GM19239 (cell line): ENCODE data around the gene PCDHB6.
"Not testable (repeated sequence)": the region's sequence is repeated elsewhere in the genome, so short reads cannot be mapped to it uniquely, and the experiment has no call there.

Experiments
- DNase-seq: peaks from one replicate; pipeline ENCODE4 v3.0.0; 2011; ENCODE audit warnings: low spot score; ENCODE audit not compliant: insufficient read length
- FAIRE-seq: peaks from 2 replicates; lab custom pipeline; 2011; peaks lifted over from hg19 to GRCh38; lab: Jason Lieb, UNC

Gene PCDHB6

GRCh38 chr5:141149812-141150211 lies at the start of gene PCDHB6:
TSS of gene PCDHB6 (plus strand) at chr5:141150057. CDS start at chr5:141150258, 201 bp downstream.
- FAIRE-seq (no peak), DNase-seq (no peak)

GRCh38 chr5:141100243-141100805 lies 49.5 kb upstream of the PCDHB6 start, which contains the start of gene PCDHB3:
TSS of gene PCDHB3 (plus strand) at chr5:141100473. CDS start at chr5:141100650, 177 bp downstream.
- FAIRE-seq (no peak), DNase-seq (no peak)

DNA sequence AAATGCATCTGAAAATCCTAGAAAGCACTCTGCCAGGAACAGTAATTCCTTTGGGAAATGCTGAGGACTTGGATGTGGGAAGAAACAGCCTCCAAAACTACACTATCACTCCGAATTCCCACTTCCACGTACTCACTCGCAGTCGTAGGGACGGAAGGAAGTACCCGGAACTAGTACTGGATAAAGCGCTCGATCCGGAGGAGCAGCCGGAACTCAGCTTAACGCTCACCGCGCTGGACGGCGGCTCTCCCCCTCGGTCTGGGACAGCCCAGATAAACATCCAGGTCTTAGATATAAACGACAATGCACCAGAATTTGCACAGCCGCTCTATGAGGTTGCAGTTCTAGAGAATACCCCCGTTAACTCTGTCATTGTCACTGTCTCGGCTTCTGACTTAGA lies 48.8 kb upstream of the PCDHB6 start:
- DNase-seq: no peak
- no peak for FAIRE-seq

GRCh38 chr5:141102070-141102469 lies 47.8 kb upstream of the PCDHB6 start:
- not testable (repeated sequence) for DNase-seq, FAIRE-seq

- DNase-seq, FAIRE-seq: not testable (repeated sequence)
These were observed 47.4 kb upstream of the PCDHB6 start for GRCh38 chr5:141102471-141102870.

DNA sequence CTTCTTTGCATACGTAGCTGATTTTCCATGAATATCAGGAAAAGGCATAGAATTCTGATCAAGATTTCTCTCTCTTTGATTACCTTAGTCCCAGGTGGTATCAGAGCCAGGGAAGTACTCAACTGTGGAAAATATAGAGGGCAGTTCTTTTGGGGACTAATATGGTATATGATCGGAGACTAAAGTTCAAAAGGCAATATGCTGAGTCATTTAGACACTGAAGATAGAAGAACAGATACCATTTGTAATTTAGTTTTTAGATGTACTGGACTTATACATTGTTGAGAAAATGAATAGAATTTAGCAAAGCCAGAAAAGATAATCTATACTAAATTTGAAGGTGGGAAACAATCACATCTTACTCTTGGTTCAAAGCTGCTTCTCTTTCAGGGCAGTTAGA lies 44.5 kb upstream of the PCDHB6 start:
- DNase-seq (no peak), FAIRE-seq (no peak)

GRCh38 chr5:141119250-141119649 lies 30.6 kb upstream of the PCDHB6 start:
- DNase-seq (no peak), FAIRE-seq (no peak)

GRCh38 chr5:141121563-141121962 lies 28.3 kb upstream of the PCDHB6 start, which contains the start of gene PCDHB4:
TSS of gene PCDHB4 (plus strand) at chr5:141121818. CDS start at chr5:141121999, 181 bp downstream.
- no peak for DNase-seq

DNA sequence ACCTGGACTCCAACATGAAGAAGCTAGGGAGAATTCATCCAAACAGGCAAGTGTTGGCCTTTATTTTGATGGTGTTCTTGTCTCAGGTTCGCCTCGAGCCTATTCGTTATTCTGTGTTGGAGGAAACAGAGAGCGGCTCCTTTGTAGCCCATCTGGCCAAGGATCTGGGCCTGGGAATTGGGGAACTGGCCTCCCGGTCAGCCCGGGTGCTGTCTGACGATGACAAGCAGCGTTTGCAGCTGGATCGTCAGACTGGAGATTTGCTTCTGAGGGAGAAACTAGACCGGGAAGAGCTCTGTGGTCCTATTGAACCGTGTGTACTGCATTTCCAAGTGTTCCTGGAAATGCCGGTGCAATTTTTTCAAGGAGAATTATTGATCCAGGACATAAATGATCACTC lies 27.9 kb upstream of the PCDHB6 start:
- FAIRE-seq: no peak
- DNase-seq: no peak

More at GRCh38 chr5:141121563-141121962, 28.3 kb upstream of the PCDHB6 start, which contains the start of gene PCDHB4:
- no peak for FAIRE-seq

DNA sequence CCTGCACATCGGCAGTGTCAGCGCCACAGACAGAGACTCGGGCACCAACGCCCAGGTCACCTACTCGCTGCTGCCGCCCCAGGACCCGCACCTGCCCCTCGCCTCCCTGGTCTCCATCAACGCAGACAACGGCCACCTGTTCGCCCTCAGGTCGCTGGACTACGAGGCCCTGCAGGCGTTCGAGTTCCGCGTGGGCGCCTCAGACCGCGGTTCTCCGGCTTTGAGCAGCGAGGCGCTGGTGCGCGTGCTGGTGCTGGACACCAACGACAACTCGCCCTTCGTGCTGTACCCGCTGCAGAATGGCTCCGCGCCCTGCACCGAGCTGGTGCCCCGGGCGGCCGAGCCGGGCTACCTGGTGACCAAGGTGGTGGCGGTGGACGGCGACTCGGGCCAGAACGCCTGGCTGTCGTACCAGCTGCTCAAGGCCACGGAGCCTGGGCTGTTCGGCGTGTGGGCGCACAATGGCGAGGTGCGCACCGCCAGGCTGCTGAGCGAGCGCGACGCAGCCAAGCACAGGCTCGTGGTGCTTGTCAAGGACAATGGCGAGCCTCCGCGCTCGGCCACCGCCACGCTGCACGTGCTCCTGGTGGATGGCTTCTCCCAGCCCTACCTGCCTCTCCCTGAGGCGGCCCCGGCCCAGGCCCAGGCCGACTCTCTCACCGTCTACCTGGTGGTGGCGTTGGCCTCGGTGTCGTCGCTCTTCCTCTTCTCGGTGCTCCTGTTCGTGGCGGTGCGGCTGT lies 26.3 kb upstream of the PCDHB6 start:
- FAIRE-seq, DNase-seq: not testable (repeated sequence)

DNA sequence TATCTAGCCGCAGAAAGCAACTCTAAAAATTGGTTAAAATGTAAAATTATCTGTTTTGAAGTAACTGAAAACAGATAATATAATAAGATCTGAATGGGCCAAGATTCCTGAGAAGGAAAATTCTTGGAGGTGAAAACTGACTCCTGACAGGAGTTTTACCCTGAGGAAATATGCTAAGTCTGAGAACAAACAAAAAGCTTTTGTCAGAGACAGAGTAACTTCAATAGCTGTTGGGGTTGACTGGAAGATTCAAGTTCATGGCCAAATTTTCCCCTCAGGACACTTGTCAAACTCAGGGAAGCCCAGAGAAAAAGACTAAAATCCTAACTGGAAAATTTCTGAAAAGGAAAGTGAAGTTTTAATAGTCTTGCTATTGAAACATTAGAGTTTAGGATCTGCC lies 22.6 kb upstream of the PCDHB6 start:
- DNase-seq (no peak), FAIRE-seq (no peak)

GRCh38 chr5:141135030-141135717 lies 14.7 kb upstream of the PCDHB6 start, which contains the start of gene PCDHB5:
TSS of gene PCDHB5 (plus strand) at chr5:141135206. CDS start at chr5:141135435, 229 bp downstream.
- no peak for DNase-seq
- FAIRE-seq: no peak

DNA sequence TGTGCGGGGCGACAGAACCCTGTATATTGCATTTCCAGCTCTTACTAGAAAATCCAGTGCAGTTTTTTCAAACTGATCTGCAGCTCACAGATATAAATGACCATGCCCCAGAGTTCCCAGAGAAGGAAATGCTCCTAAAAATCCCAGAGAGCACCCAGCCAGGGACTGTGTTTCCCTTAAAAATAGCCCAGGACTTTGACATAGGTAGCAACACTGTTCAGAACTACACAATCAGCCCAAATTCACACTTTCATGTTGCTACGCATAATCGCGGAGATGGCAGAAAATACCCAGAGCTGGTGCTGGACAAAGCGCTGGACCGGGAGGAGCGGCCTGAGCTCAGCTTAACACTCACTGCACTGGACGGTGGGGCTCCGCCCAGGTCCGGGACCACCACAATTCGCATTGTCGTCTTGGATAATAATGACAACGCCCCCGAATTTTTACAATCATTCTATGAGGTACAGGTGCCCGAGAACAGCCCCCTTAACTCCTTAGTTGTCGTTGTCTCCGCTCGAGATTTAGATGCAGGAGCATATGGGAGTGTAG lies 14.1 kb upstream of the PCDHB6 start:
- no peak for DNase-seq

GRCh38 chr5:141137346-141137745 lies 12.5 kb upstream of the PCDHB6 start:
- FAIRE-seq, DNase-seq: not testable (repeated sequence)

More for the DNA sequence above, 14.1 kb upstream of the PCDHB6 start:
- no peak for FAIRE-seq

DNA sequence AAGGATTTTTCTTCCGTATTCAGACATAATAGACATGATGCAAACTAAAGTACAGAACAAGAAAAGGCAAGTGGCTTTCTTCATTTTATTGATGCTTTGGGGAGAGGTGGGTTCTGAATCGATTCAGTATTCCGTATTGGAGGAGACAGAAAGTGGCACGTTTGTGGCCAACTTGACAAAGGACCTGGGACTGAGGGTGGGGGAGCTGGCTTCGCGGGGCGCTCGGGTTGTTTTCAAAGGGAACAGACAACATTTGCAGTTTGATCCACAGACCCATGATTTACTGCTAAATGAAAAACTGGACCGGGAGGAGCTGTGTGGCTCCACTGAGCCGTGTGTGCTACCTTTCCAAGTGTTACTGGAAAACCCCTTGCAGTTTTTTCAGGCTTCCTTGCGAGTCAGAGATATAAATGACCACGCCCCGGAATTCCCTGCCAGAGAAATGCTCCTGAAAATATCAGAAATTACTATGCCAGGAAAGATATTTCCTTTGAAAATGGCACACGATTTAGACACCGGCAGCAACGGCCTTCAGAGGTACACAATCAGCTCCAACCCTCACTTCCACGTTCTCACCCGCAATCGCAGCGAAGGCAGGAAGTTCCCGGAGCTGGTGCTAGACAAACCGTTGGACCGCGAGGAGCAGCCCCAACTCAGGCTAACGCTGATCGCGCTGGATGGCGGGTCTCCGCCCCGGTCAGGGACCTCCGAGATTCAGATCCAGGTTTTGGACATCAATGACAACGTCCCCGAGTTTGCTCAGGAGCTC lies 551 bp downstream of the PCDHB6 start:
- DNase-seq (no peak), FAIRE-seq (no peak)

GRCh38 chr5:141150993-141151325 lies 1.1 kb downstream of the PCDHB6 start:
- DNase-seq (no peak), FAIRE-seq (no peak)

DNA sequence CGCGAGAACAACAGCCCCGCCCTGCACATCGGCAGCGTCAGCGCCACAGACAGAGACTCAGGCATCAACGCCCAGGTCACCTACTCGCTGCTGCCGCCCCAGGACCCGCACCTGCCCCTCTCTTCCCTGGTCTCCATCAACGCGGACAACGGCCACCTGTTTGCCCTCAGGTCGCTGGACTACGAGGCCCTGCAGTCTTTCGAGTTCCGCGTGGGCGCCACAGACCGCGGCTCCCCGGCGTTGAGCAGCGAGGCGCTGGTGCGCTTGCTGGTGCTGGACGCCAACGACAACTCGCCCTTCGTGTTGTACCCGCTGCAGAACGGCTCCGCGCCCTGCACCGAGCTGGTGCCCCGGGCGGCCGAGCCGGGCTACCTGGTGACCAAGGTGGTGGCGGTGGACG lies 1.8 kb downstream of the PCDHB6 start:
- not testable (repeated sequence) for FAIRE-seq, DNase-seq

DNA sequence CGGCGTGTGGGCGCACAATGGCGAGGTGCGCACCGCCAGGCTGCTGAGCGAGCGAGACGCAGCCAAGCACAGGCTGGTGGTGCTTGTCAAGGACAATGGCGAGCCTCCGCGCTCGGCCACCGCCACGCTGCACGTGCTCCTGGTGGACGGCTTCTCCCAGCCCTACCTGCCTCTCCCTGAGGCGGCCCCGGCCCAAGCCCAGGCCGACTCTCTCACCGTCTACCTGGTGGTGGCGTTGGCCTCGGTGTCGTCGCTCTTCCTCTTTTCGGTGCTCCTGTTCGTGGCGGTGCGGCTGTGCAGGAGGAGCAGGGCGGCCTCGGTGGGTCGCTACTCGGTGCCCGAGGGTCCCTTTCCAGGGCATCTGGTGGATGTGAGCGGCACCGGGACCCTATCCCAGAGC lies 2.2 kb downstream of the PCDHB6 start:
- FAIRE-seq, DNase-seq: not testable (repeated sequence)

- no peak for FAIRE-seq
- no peak for DNase-seq
These were observed 5.9 kb downstream of the PCDHB6 start for GRCh38 chr5:141155540-141156374.
